ENCODE results near the gene CCNB1. TPM values are rescaled to one million over a fixed set of nuclear protein-coding genes. Genes with fewer than 3 reads are reported as not detected.
"Not testable (repeated sequence)": the region's sequence is repeated elsewhere in the genome, so short reads cannot be mapped to it uniquely, and the experiment has no call there.

Gene CCNB1
- total RNA-seq, 1 donor from 2014 or later: 32.6 TPM

DNA sequence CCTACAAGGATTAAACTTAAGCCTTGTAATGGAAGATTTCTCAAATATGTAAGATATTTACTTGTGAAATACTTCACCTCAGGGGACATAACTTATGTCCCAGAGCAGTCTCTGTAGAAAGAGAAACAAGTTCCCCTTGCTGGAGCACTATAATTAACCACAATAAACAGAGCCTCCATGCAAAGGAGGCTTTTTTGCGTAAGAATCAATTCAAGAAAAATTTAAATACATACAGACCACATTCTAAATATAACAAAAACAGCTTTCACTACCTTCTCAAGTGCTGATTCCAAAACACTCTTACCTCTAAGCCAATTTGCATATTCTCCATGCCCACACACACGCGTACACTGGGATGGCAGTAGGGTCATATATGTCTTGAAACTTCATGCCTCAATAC, 30.7 kb upstream of the CCNB1 start:
- H3K36me3 ChIP-seq (ENCODE audit: control insufficient read depth, insufficient read depth, low read length): no peaks in the 10 kb centered on the region
- TF ChIP-seq CTCF (IDR thresholded peaks at IDR 0.05; ENCODE audit: insufficient read depth, low read length, poor library complexity, severe bottlenecking): no peak
- H3K27me3 ChIP-seq (ENCODE audit: control insufficient read depth, insufficient read depth, low read length): no peaks in the 10 kb centered on the region
- DNase-seq (ENCODE audit: low read depth): no peak
- H3K4me3 ChIP-seq (ENCODE audit: low read depth, low read length): no peak overlapping the region

GRCh38 chr5:69137208-69137607, 29.7 kb upstream of the CCNB1 start:
- H3K36me3 ChIP-seq (ENCODE audit: control insufficient read depth, insufficient read depth, low read length); H3K4me3 ChIP-seq (ENCODE audit: low read depth, low read length); DNase-seq (ENCODE audit: low read depth); H3K27me3 ChIP-seq (ENCODE audit: control insufficient read depth, insufficient read depth, low read length): not testable (repeated sequence)

GRCh38 chr5:69137807-69138206, 29.1 kb upstream of the CCNB1 start:
- no peak for DNase-seq (ENCODE audit: low read depth)
- no peak for TF ChIP-seq CTCF (IDR thresholded peaks at IDR 0.05; ENCODE audit: insufficient read depth, low read length, poor library complexity, severe bottlenecking)
- H3K4me3 ChIP-seq (ENCODE audit: low read depth, low read length): no peak overlapping the region
- H3K27me3 ChIP-seq (ENCODE audit: control insufficient read depth, insufficient read depth, low read length): no peaks in the 10 kb centered on the region
- H3K36me3 ChIP-seq (ENCODE audit: control insufficient read depth, insufficient read depth, low read length): no peaks in the 10 kb centered on the region

DNA sequence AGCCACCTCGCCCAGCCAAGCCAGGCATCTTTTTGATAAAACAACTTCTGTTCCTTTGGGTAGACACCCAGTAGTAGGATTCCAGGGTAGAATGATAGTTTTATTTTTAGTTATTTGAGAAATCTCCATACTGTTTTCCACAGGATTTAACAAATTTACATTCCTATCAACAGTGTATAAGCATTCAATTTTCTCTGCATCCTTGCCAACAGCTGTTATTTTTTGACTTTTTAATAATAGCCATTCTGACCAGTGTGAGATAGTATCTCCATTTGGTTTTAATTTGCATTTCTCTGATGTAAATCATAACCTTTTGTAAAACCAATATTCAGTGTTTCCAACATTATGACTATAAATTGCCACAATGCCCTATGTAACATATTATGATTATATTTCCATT, 28.2 kb upstream of the CCNB1 start:
- Histone ChIP-seq H3K36me3 (ENCODE audit: control insufficient read depth, insufficient read depth, low read length) (no peaks in the 10 kb centered on the region), H3K4me3 (ENCODE audit: low read depth, low read length) (no peak overlapping the region), H3K27me3 (ENCODE audit: control insufficient read depth, insufficient read depth, low read length) (no peaks in the 10 kb centered on the region)
- no peak for DNase-seq (ENCODE audit: low read depth)
- no peak for TF ChIP-seq CTCF (IDR thresholded peaks at IDR 0.05; ENCODE audit: insufficient read depth, low read length, poor library complexity, severe bottlenecking)

DNA sequence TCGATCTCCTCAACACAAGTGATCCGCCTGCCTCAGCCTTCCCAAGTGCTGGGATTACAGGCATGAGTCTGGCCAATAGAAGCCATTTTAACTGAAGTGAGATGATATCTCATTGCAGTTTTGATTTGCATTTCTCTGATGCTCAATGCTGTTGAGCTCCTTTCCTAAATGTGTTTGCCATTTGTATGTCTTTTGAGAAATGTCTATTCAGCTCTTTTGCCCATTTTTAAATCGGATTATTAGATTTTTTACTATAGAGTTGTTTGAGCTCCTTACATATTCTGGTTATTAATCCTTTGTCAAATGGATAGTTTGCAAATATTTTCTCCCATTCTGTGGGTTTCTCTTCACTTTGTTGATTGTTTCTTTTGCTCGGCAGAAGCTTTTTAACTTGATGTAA, 26.7 kb upstream of the CCNB1 start:
- not testable (repeated sequence) for H3K36me3 ChIP-seq (ENCODE audit: control insufficient read depth, insufficient read depth, low read length); H3K27me3 ChIP-seq (ENCODE audit: control insufficient read depth, insufficient read depth, low read length); DNase-seq (ENCODE audit: low read depth); H3K4me3 ChIP-seq (ENCODE audit: low read depth, low read length)

DNA sequence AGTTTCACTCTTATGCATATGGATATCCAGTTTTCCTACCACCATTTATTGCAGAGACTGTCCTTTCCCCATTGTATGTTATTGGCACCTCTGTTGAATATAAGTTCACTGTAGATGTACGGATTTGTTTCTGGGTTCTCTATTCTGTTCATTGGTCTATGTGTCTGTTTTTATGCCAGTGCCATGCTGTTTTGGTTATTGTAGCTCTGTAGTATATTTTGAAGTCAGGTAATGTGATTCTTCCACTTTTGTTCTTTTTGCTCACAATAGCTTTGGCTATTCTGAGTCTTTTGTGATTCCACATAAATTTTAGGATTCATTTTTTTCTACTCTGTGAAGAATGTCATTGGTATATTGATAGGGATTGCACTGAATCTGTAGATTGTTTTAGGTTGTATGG, 26.1 kb upstream of the CCNB1 start:
- H3K36me3 ChIP-seq (ENCODE audit: control insufficient read depth, insufficient read depth, low read length): no peaks in the 10 kb centered on the region
- DNase-seq (ENCODE audit: low read depth): no peak
- H3K27me3 ChIP-seq (ENCODE audit: control insufficient read depth, insufficient read depth, low read length): no peaks in the 10 kb centered on the region
- H3K4me3 ChIP-seq (ENCODE audit: low read depth, low read length): no peak overlapping the region
- no peak for TF ChIP-seq CTCF (IDR thresholded peaks at IDR 0.05; ENCODE audit: insufficient read depth, low read length, poor library complexity, severe bottlenecking)

DNA sequence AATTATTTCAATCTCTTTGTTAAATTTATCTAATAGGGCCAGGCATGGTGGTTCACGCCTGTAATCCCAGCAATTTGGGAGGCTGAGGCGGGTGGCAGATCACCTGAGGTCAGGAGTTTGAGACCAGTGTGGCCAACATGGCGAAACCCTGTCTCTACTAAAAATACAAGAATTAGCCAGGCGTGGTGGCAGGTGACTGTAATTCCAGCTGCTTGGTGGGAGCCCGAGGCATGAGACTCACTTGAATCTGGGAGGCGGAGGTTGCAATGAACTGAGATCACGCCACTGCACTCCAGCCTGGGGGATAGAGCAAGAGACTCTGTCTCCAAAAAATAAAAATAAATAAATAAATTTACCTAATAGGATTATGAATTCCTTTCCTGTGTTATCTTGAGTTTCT, 18.4 kb upstream of the CCNB1 start:
- H3K4me3 ChIP-seq (ENCODE audit: low read depth, low read length); DNase-seq (ENCODE audit: low read depth); H3K27me3 ChIP-seq (ENCODE audit: control insufficient read depth, insufficient read depth, low read length); H3K36me3 ChIP-seq (ENCODE audit: control insufficient read depth, insufficient read depth, low read length): not testable (repeated sequence)

Measured in kidney epithelial cell (primary cell).